Measurements from ENCODE around the gene ZFYVE21. TPM values are rescaled to one million over a fixed set of nuclear protein-coding genes. Genes with fewer than 3 reads are reported as not detected.

Gene ZFYVE21
- total and polyA plus RNA-seq, 2 donors (not counting 1 experiment from before 2014, with no cell fraction given): 84.9 to 94.5 TPM

GRCh38 chr14:103733651-103734050 is 18.0 kb downstream of the ZFYVE21 start:
- no peaks in the 10 kb centered on the region for H3K4me1 ChIP-seq (ENCODE audit: control insufficient read depth, extremely low read depth, insufficient read depth, low read length)
- no peaks in the 10 kb centered on the region for H4K20me1 ChIP-seq (ENCODE audit: control insufficient read depth, extremely low read depth, insufficient read depth, low read length)
- no peaks in the 10 kb centered on the region for H3K79me2 ChIP-seq (ENCODE audit: control insufficient read depth, insufficient read depth, low read length)
- H3K36me3 ChIP-seq (ENCODE audit: control insufficient read depth, insufficient read depth, low read length): peaks cover 9% of the 10 kb centered on the region
- H3K4me3 ChIP-seq (replicated peaks in 1 of 4; ENCODE audit: control extremely low read depth in 1 of 4, insufficient read depth in 1 of 4, low read depth in 3 of 4, low read length in 4 of 4): no peak overlapping the region
- H3K9me3 ChIP-seq (ENCODE audit: control insufficient read depth, insufficient read depth, low read depth, low read length): no peaks in the 10 kb centered on the region
- H2AFZ ChIP-seq (ENCODE audit: low read length): no peak overlapping the region
- no peak for TF ChIP-seq CTCF (conservative IDR thresholded peaks at IDR 0.05 in 1 of 2, IDR thresholded peaks at IDR 0.05 in 1 of 2; ENCODE audit: low read depth in 1 of 2, low read length in 2 of 2)
- TF ChIP-seq EZH2 (IDR thresholded peaks at IDR 0.05; ENCODE audit: low read length, missing control alignments): no peak
- DNase-seq (ENCODE audit: low read depth in 2 of 2): peak in 1 of 2 donors; percentile 47
- no peak overlapping the region for H3K27ac ChIP-seq (ENCODE audit: insufficient read depth, low read length)
- no peaks in the 10 kb centered on the region for H3K27me3 ChIP-seq (ENCODE audit: control insufficient read depth, insufficient read depth, low read length)
- H3K4me2 ChIP-seq (ENCODE audit: extremely low read depth, insufficient read depth, low read length): no peak overlapping the region
- no peak overlapping the region for H3K9ac ChIP-seq (ENCODE audit: insufficient read depth, low read length)

DNA sequence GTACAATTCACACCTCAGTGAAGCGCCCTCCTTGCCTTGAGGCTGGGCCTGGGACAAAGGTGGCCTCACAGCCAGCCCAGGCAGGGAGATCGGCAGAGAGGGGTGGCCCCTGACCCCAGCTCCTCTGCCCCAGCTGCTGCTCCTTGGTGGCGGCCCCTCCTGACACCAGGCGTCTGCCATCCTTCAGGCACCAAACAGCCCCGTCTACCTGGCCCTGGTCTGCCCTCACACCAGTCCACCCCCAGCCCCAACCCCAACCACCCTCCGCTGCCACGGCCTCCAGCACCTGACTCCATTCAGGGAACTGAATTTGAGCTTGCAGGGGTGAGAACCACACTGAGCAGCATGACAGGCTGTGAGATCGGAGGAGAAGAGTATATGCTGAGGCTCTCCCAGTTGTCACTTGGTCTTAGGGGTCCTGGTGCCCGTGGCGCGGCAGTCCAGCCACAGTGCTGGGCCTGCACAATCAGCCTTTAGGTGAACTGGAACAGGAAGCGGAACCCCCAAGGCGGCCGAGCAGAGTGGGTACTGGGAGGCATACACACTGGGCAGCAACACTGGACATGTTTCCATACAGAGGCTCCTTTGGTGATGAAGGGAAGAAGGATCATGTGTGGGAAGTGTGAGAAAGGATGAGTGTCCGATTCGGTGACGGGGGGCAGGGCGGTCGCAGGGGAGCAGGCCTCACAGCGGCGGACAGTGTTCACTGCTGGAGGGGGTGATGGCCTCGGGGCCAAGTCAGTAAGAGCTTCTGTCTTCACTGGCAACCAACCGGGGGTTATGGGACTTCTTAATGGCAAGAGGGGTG is 18.7 kb downstream of the ZFYVE21 start:
- Histone ChIP-seq H3K4me3 (replicated peaks in 1 of 4; ENCODE audit: control extremely low read depth in 1 of 4, insufficient read depth in 1 of 4, low read depth in 3 of 4, low read length in 4 of 4) (no peak overlapping the region), H2AFZ (ENCODE audit: low read length) (no peak overlapping the region), H4K20me1 (ENCODE audit: control insufficient read depth, extremely low read depth, insufficient read depth, low read length) (no peaks in the 10 kb centered on the region), H3K9me3 (ENCODE audit: control insufficient read depth, insufficient read depth, low read depth, low read length) (no peaks in the 10 kb centered on the region), H3K79me2 (ENCODE audit: control insufficient read depth, insufficient read depth, low read length) (no peaks in the 10 kb centered on the region), H3K4me1 (ENCODE audit: control insufficient read depth, extremely low read depth, insufficient read depth, low read length) (no peaks in the 10 kb centered on the region), H3K9ac (ENCODE audit: insufficient read depth, low read length) (no peak overlapping the region), H3K4me2 (ENCODE audit: extremely low read depth, insufficient read depth, low read length) (no peak overlapping the region), H3K27me3 (ENCODE audit: control insufficient read depth, insufficient read depth, low read length) (no peaks in the 10 kb centered on the region), H3K36me3 (ENCODE audit: control insufficient read depth, insufficient read depth, low read length) (peaks cover 7% of the 10 kb centered on the region), H3K27ac (ENCODE audit: insufficient read depth, low read length) (no peak overlapping the region)
- DNase-seq (ENCODE audit: low read depth in 2 of 2): no peak
- TF ChIP-seq EZH2 (IDR thresholded peaks at IDR 0.05; ENCODE audit: low read length, missing control alignments): no peak
- TF ChIP-seq CTCF (conservative IDR thresholded peaks at IDR 0.05 in 1 of 2, IDR thresholded peaks at IDR 0.05 in 1 of 2; ENCODE audit: low read depth in 1 of 2, low read length in 2 of 2): no peak

GRCh38 chr14:103735022-103735421 is 19.4 kb downstream of the ZFYVE21 start:
- TF ChIP-seq CTCF (conservative IDR thresholded peaks at IDR 0.05 in 1 of 2, IDR thresholded peaks at IDR 0.05 in 1 of 2; ENCODE audit: low read depth in 1 of 2, low read length in 2 of 2): no peak
- no peak for TF ChIP-seq EZH2 (IDR thresholded peaks at IDR 0.05; ENCODE audit: low read length, missing control alignments)
- Histone ChIP-seq H4K20me1 (ENCODE audit: control insufficient read depth, extremely low read depth, insufficient read depth, low read length) (no peaks in the 10 kb centered on the region), H3K4me1 (ENCODE audit: control insufficient read depth, extremely low read depth, insufficient read depth, low read length) (no peaks in the 10 kb centered on the region), H3K79me2 (ENCODE audit: control insufficient read depth, insufficient read depth, low read length) (no peaks in the 10 kb centered on the region), H3K36me3 (ENCODE audit: control insufficient read depth, insufficient read depth, low read length) (peaks cover 7% of the 10 kb centered on the region), H3K27ac (ENCODE audit: insufficient read depth, low read length) (no peak overlapping the region), H2AFZ (ENCODE audit: low read length) (no peak overlapping the region), H3K9me3 (ENCODE audit: control insufficient read depth, insufficient read depth, low read depth, low read length) (no peaks in the 10 kb centered on the region), H3K27me3 (ENCODE audit: control insufficient read depth, insufficient read depth, low read length) (no peaks in the 10 kb centered on the region), H3K4me2 (ENCODE audit: extremely low read depth, insufficient read depth, low read length) (no peak overlapping the region), H3K4me3 (replicated peaks in 1 of 4; ENCODE audit: control extremely low read depth in 1 of 4, insufficient read depth in 1 of 4, low read depth in 3 of 4, low read length in 4 of 4) (no peak overlapping the region), H3K9ac (ENCODE audit: insufficient read depth, low read length) (no peak overlapping the region)
- DNase-seq (ENCODE audit: low read depth in 2 of 2): no peak

Data from fibroblast of lung (primary cell).